PC-3 (cell line): ENCODE data around the gene RGPD4.
"Not testable (repeated sequence)": the region's sequence is repeated elsewhere in the genome, so short reads cannot be mapped to it uniquely, and the experiment has no call there.

Experiments used
- EZH2 ChIP-seq: fragments of 300-600 bp; sonication (generic); IDR thresholded peaks from one replicate; pipeline ENCODE4 v1.6.1; 2017; ENCODE audit warnings: antibody characterized with exemption, mild to moderate bottlenecking, low read length; ENCODE audit not compliant: unreplicated experiment
- EZH2phosphoT487 ChIP-seq: fragments of 300-600 bp; sonication (generic); IDR thresholded peaks from 2 replicates; pipeline ENCODE4 v1.6.1; 2018; ENCODE audit warnings: mild to moderate bottlenecking, antibody characterized with exemption, low read length, borderline replicate concordance
- TF ChIP-seq, protein P1 (sequence below): fragments of 300-600 bp; sonication (generic); conservative IDR thresholded peaks from 2 replicates; pipeline ENCODE4 v1.5.1; 2017; ENCODE audit warnings: antibody characterized with exemption, low read depth, mild to moderate bottlenecking, low read length

DNA sequence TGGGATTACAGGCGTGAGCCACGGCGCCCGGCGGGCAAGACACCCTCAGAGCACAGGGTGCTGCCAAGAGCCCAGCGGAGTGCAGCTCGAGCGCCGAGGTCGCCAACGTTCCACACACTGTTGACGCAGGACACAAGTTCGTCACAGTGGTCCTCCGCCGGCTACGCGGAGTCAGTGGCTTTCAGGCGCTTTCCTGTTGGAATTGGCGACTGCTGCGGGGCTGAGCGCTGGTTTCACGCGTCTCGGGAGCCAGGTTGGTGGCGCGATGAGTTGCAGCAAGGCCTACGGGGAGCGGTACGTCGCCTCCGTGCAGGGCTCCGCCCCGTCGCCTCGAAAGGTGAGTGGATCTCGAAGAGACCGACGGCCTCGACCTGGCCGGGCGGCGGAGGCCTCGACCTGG lies at the start of gene RGPD4:
- TF ChIP-seq, protein P1, sequence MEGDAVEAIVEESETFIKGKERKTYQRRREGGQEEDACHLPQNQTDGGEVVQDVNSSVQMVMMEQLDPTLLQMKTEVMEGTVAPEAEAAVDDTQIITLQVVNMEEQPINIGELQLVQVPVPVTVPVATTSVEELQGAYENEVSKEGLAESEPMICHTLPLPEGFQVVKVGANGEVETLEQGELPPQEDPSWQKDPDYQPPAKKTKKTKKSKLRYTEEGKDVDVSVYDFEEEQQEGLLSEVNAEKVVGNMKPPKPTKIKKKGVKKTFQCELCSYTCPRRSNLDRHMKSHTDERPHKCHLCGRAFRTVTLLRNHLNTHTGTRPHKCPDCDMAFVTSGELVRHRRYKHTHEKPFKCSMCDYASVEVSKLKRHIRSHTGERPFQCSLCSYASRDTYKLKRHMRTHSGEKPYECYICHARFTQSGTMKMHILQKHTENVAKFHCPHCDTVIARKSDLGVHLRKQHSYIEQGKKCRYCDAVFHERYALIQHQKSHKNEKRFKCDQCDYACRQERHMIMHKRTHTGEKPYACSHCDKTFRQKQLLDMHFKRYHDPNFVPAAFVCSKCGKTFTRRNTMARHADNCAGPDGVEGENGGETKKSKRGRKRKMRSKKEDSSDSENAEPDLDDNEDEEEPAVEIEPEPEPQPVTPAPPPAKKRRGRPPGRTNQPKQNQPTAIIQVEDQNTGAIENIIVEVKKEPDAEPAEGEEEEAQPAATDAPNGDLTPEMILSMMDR: not testable (repeated sequence)
- TF ChIP-seq EZH2, EZH2phosphoT487: not testable (repeated sequence)
